ENCODE data around the gene KCNH1.

KCNH1 gene

GRCh38 chr1:210692796-210693195, 441.2 kb downstream of the KCNH1 start:
- H3K4me1 ChIP-seq: peaks cover 7 to 27% (median 12%) of the 10 kb centered on the region in 10 experiments; a peak in 19 of 20 replicates
- no peaks in the 10 kb centered on the region for H3K27me3 ChIP-seq
- H4K20me1 ChIP-seq: no peaks in the 10 kb centered on the region
- TF ChIP-seq Cebpa-rat (IDR thresholded peaks at IDR 0.05): no peak
- no peaks in the 10 kb centered on the region for H3K36me3 ChIP-seq
- H3K9me3 ChIP-seq (replicated peaks in 1 of 11): no peaks in the 10 kb centered on the region
- peak overlapping the region; percentile 27 to 77 (median 48) for H3K4me2 ChIP-seq
- H3K27ac ChIP-seq: peak overlapping the region in 4 of 11 experiments; percentile 18 to 53 (median 38); a peak in 6 of 22 replicates
- no peak overlapping the region for H3K9ac ChIP-seq
- H3K4me3 ChIP-seq: no peak overlapping the region

- H3K27ac ChIP-seq: no peak overlapping the region
- no peak overlapping the region for H3K9ac ChIP-seq
- H3K27me3 ChIP-seq: no peaks in the 10 kb centered on the region
- TF ChIP-seq Cebpa-rat (IDR thresholded peaks at IDR 0.05): no peak
- no peaks in the 10 kb centered on the region for H3K9me3 ChIP-seq (replicated peaks in 1 of 11)
- no peaks in the 10 kb centered on the region for H4K20me1 ChIP-seq
- peaks cover 7 to 40% (median 19%) of the 10 kb centered on the region in 10 experiments; a peak in 19 of 20 replicates for H3K4me1 ChIP-seq
- H3K4me2 ChIP-seq: no peak overlapping the region
- H3K36me3 ChIP-seq: no peaks in the 10 kb centered on the region
- no peak overlapping the region for H3K4me3 ChIP-seq
Observed at GRCh38 chr1:210691039-210691610, 442.8 kb downstream of the KCNH1 start.

- no peak for TF ChIP-seq Cebpa-rat (IDR thresholded peaks at IDR 0.05)
- Histone ChIP-seq H4K20me1 (no peaks in the 10 kb centered on the region), H3K27me3 (no peaks in the 10 kb centered on the region), H3K4me3 (no peak overlapping the region), H3K9ac (no peak overlapping the region), H3K27ac (no peak overlapping the region), H3K36me3 (no peaks in the 10 kb centered on the region), H3K4me2 (no peak overlapping the region), H3K9me3 (replicated peaks in 1 of 11) (no peaks in the 10 kb centered on the region), H3K4me1 (peaks cover 7 to 40% (median 19%) of the 10 kb centered on the region in 10 experiments; a peak in 19 of 20 replicates)
Observed at GRCh38 chr1:210690236-210690635, 443.7 kb downstream of the KCNH1 start.

GRCh38 chr1:210689826-210690225, 444.1 kb downstream of the KCNH1 start:
- Histone ChIP-seq H3K4me3 (no peak overlapping the region), H4K20me1 (no peaks in the 10 kb centered on the region), H3K36me3 (no peaks in the 10 kb centered on the region), H3K27ac (no peak overlapping the region), H3K27me3 (no peaks in the 10 kb centered on the region), H3K9me3 (replicated peaks in 1 of 11) (no peaks in the 10 kb centered on the region), H3K9ac (no peak overlapping the region), H3K4me2 (no peak overlapping the region), H3K4me1 (peaks cover 7 to 40% (median 19%) of the 10 kb centered on the region in 10 experiments; a peak in 19 of 20 replicates)
- no peak for TF ChIP-seq Cebpa-rat (IDR thresholded peaks at IDR 0.05)

GRCh38 chr1:210688512-210689234, 445.3 kb downstream of the KCNH1 start:
- Histone ChIP-seq H3K4me1 (peaks cover 12 to 49% (median 26%) of the 10 kb centered on the region in 10 experiments), H3K4me2 (peak overlapping the region in 4 of 11 experiments; percentile 4 to 29 (median 16); a peak in 4 of 22 replicates), H3K36me3 (no peaks in the 10 kb centered on the region), H3K27ac (no peak overlapping the region), H4K20me1 (no peaks in the 10 kb centered on the region), H3K9me3 (replicated peaks in 1 of 11) (no peaks in the 10 kb centered on the region), H3K4me3 (no peak overlapping the region), H3K9ac (no peak overlapping the region), H3K27me3 (no peaks in the 10 kb centered on the region)
- no peak for TF ChIP-seq Cebpa-rat (IDR thresholded peaks at IDR 0.05)

GRCh38 chr1:210687582-210688279, 446.2 kb downstream of the KCNH1 start:
- Histone ChIP-seq H3K4me3 (no peak overlapping the region), H3K4me1 (peaks cover 8 to 44% (median 21%) of the 10 kb centered on the region in 10 experiments), H3K9ac (no peak overlapping the region), H3K9me3 (replicated peaks in 1 of 11) (no peaks in the 10 kb centered on the region), H4K20me1 (no peaks in the 10 kb centered on the region), H3K4me2 (peak overlapping the region in 6 of 11 experiments; percentile 7 to 45 (median 24); a peak in 8 of 22 replicates), H3K36me3 (no peaks in the 10 kb centered on the region), H3K27ac (no peak overlapping the region), H3K27me3 (no peaks in the 10 kb centered on the region)
- TF ChIP-seq Cebpa-rat (IDR thresholded peaks at IDR 0.05): no peak

- H3K9me3 ChIP-seq (replicated peaks in 1 of 11): no peaks in the 10 kb centered on the region
- no peak for TF ChIP-seq Cebpa-rat (IDR thresholded peaks at IDR 0.05)
- no peaks in the 10 kb centered on the region for H3K36me3 ChIP-seq
- no peak overlapping the region for H3K9ac ChIP-seq
- peak overlapping the region in 5 of 11 experiments; percentile 7 to 45 (median 27); a peak in 7 of 22 replicates for H3K4me2 ChIP-seq
- peaks cover 4 to 36% (median 16%) of the 10 kb centered on the region in 10 experiments; a peak in 15 of 20 replicates for H3K4me1 ChIP-seq
- H3K27me3 ChIP-seq: no peaks in the 10 kb centered on the region
- H3K4me3 ChIP-seq: no peak overlapping the region
- H4K20me1 ChIP-seq: no peaks in the 10 kb centered on the region
- H3K27ac ChIP-seq: no peak overlapping the region
Observed at GRCh38 chr1:210686841-210687240, 447.1 kb downstream of the KCNH1 start.

- Histone ChIP-seq H3K4me2 (no peak overlapping the region), H3K4me3 (no peak overlapping the region)
Observed at GRCh38 chr1:210685295-210685650, 448.7 kb downstream of the KCNH1 start.

More at GRCh38 chr1:210685295-210685650, 448.7 kb downstream of the KCNH1 start:
- Histone ChIP-seq H3K9me3 (replicated peaks in 1 of 11) (no peaks in the 10 kb centered on the region), H3K27me3 (no peaks in the 10 kb centered on the region), H4K20me1 (no peaks in the 10 kb centered on the region), H3K27ac (no peak overlapping the region), H3K4me1 (peaks cover 7 to 51% (median 23%) of the 10 kb centered on the region in 10 experiments; a peak in 16 of 20 replicates), H3K9ac (no peak overlapping the region), H3K36me3 (no peaks in the 10 kb centered on the region)
- no peak for TF ChIP-seq Cebpa-rat (IDR thresholded peaks at IDR 0.05)
